Stomach (tissue), 9 donors: ENCODE results near the gene GLDC. TPM values are rescaled to one million over a fixed set of nuclear protein-coding genes. Genes with fewer than 3 reads are reported as not detected.

Experiments
- DNase-seq, 2 donors: peaks; one replicate each; pipeline versions ENCODE4 v3.0.0 to v3.0.0-alpha.2; 2013 to 2019
- H3K27ac ChIP-seq, 5 donors: fragments of 200-600 bp in 4 of 5; sonication (generic) in 4 of 5; one replicate each; pipeline ENCODE4 v1.5.1; 2013 to 2019; ENCODE audit warnings: mild to moderate bottlenecking in 1 of 5, moderate library complexity in 1 of 5
- H3K27me3 ChIP-seq, 3 donors: fragments of 200-600 bp; sonication (generic); one replicate each; pipeline ENCODE4 v1.5.1; 2017 to 2019; ENCODE audit warnings: mixed run types in 1 of 3
- H3K36me3 ChIP-seq, 4 donors: fragments of 200-600 bp; sonication (generic); 1 replicate in 3 of 4; 2 replicates in 1 of 4; pipeline ENCODE4 v1.5.1; 2016 to 2019
- H3K4me1 ChIP-seq, 4 donors: fragments of 200-600 bp; sonication (generic); one replicate each; pipeline ENCODE4 v1.5.1; 2016 to 2019
- H3K4me3 ChIP-seq, 4 donors: fragments of 200-600 bp; sonication (generic) in 3 of 4; one replicate each; pipeline ENCODE4 v1.5.1; 2016 to 2019; ENCODE audit warnings: mild to moderate bottlenecking in 1 of 4
- H3K9me3 ChIP-seq, 4 donors: fragments of 200-600 bp; sonication (generic); one replicate each; pipeline ENCODE4 v1.5.1; 2016 to 2019
- CTCF ChIP-seq, 7 experiments: fragments of 450-650 bp in 4 of 7; fragments of 200-600 bp in 3 of 7; sonication (generic) in 3 of 7; IDR thresholded peaks; one replicate each; pipeline ENCODE4 v1.5.1; 2016 to 2019; ENCODE audit warnings: antibody characterized with exemption in 7 of 7, control low read depth in 2 of 7, mild to moderate bottlenecking in 1 of 7
- EP300 ChIP-seq: sonication (generic); formaldehyde crosslinking; IDR thresholded peaks from one replicate; pipeline ENCODE4 v1.6.1; 2017; ENCODE audit warnings: antibody characterized with exemption
- POLR2A ChIP-seq, 4 donors: fragments of 450-650 bp; IDR thresholded peaks; one replicate each; pipeline ENCODE4 v1.6.1; 2016; ENCODE audit warnings: antibody characterized with exemption in 4 of 4, control low read depth in 2 of 4, mild to moderate bottlenecking in 1 of 4, moderate library complexity in 1 of 4
- POLR2AphosphoS5 ChIP-seq, 3 donors: sonication (generic); formaldehyde crosslinking; IDR thresholded peaks; one replicate each; pipeline ENCODE4 v1.6.1; 2016; ENCODE audit warnings: antibody characterized with exemption in 3 of 3
- WGBS, 5 donors: extraction: QIAGEN DNeasy Blood & Tissue Kit in 3 of 5; methylation state at CpG; one replicate each; pipeline versions ENCODE4 v1.1.5 to v1.1.7; 2013 to 2018; 5-methylcytosine and 5-hydroxymethylcytosine counted together
- intact Hi-C: fragments of 100-400 bp; cut with DNase I; formaldehyde crosslinking; loops from one replicate; pipeline ENCODE4 v1.15.1; 2023; ENCODE audit warnings: low total_unique reads
- polyA plus RNA-seq, 3 donors: library from polyadenylated mRNA; stranded (reverse); fragments of 200-250 nt; gene quantifications; one replicate each; pipeline ENCODE4 v1.2.3, GENCODE V29; 2013
- total RNA-seq, 5 donors: library from RNA; depleted of rRNA; stranded (reverse); fragments of >200 nt; gene quantifications; one replicate each; pipeline versions ENCODE4 v1.1.0 to v1.2.3, GENCODE V29; 2014 to 2016
- donor health status: healthy with polysubstance abuse.
- donor health status: Bipolar disorder and iron deficiency.
- donor health status: healthy.

Gene GLDC
- total and polyA plus RNA-seq, 8 donors, result 0.31 to 3.7 (median 1.3) TPM; not detected in 4

- no peak overlapping the region for H3K4me3 ChIP-seq
- no peak for DNase-seq
- no peak for TF ChIP-seq EP300
- no peak for TF ChIP-seq POLR2AphosphoS5 (IDR thresholded peaks at IDR 0.05)
- no peak for TF ChIP-seq CTCF (IDR thresholded peaks at IDR 0.05)
- no peak for TF ChIP-seq POLR2A (IDR thresholded peaks at IDR 0.05)
- no peaks in the 10 kb centered on the region for H3K27me3 ChIP-seq
- intact Hi-C loops, result no loop called here
- no peak overlapping the region for H3K27ac ChIP-seq
- H3K4me1 ChIP-seq, result peaks cover 0 to 10% (median 2%) of the 10 kb centered on the region in 4 donors
- no peaks in the 10 kb centered on the region for H3K9me3 ChIP-seq
- H3K36me3 ChIP-seq, result no peaks in the 10 kb centered on the region
- 85 to 93% (median 91%) methylated on average over 4 of the region's 4 CpGs for WGBS, 5 donors
Observed at GRCh38 chr9:6675268-6675667, 29.7 kb upstream of the GLDC start.

- H3K4me3 ChIP-seq, result no peak overlapping the region
- 62 to 92% (median 86%) methylated on average over 1 of the region's 1 CpG for WGBS, 5 donors
- TF ChIP-seq POLR2A (IDR thresholded peaks at IDR 0.05), result no peak
- TF ChIP-seq POLR2AphosphoS5 (IDR thresholded peaks at IDR 0.05), result no peak
- TF ChIP-seq EP300, result no peak
- TF ChIP-seq CTCF (IDR thresholded peaks at IDR 0.05), result no peak
- no peak overlapping the region for H3K27ac ChIP-seq
- H3K9me3 ChIP-seq, result no peaks in the 10 kb centered on the region
- H3K4me1 ChIP-seq, result peaks cover 0 to 9% (median 2%) of the 10 kb centered on the region in 4 donors
- intact Hi-C loops, result no loop called here
- H3K27me3 ChIP-seq, result no peaks in the 10 kb centered on the region
- peak in 1 of 2 donors; percentile 33 for DNase-seq
- no peaks in the 10 kb centered on the region for H3K36me3 ChIP-seq
Observed at GRCh38 chr9:6673326-6674025, 27.9 kb upstream of the GLDC start.

- TF ChIP-seq CTCF (IDR thresholded peaks at IDR 0.05), result no peak
- no peaks in the 10 kb centered on the region for H3K27me3 ChIP-seq
Observed at GRCh38 chr9:6672118-6672517, 26.6 kb upstream of the GLDC start.

GRCh38 chr9:6671416-6671815, 25.9 kb upstream of the GLDC start:
- no peak for DNase-seq

More at GRCh38 chr9:6672118-6672517, 26.6 kb upstream of the GLDC start:
- Histone ChIP-seq H3K9me3 (no peaks in the 10 kb centered on the region), H3K27ac (no peak overlapping the region), H3K4me3 (no peak overlapping the region), H3K4me1 (peaks cover 0 to 9% (median 2%) of the 10 kb centered on the region in 4 donors), H3K36me3 (no peaks in the 10 kb centered on the region)
- peak in 1 of 2 donors; percentile 20 for DNase-seq
- intact Hi-C loops, result no loop called here
- WGBS, 5 donors, result 59 to 74% (median 64%) methylated on average over 3 of the region's 3 CpGs

GRCh38 chr9:6669881-6670280, 24.4 kb upstream of the GLDC start:
- TF ChIP-seq POLR2A (IDR thresholded peaks at IDR 0.05) (no peak), CTCF (IDR thresholded peaks at IDR 0.05) (no peak), EP300 (no peak), POLR2AphosphoS5 (IDR thresholded peaks at IDR 0.05) (no peak)
- intact Hi-C loops, result no loop called here
- Histone ChIP-seq H3K4me3 (no peak overlapping the region), H3K36me3 (no peaks in the 10 kb centered on the region), H3K27me3 (no peaks in the 10 kb centered on the region), H3K9me3 (no peaks in the 10 kb centered on the region), H3K4me1 (peaks cover 0 to 12% (median 2%) of the 10 kb centered on the region in 4 donors), H3K27ac (no peak overlapping the region)
- no peak for DNase-seq
- 87 to 98% (median 94%) methylated on average over 14 of the region's 14 CpGs for WGBS, 5 donors

More at GRCh38 chr9:6671416-6671815, 25.9 kb upstream of the GLDC start:
- no peaks in the 10 kb centered on the region for H3K9me3 ChIP-seq
- intact Hi-C loops, result no loop called here
- H3K36me3 ChIP-seq, result no peaks in the 10 kb centered on the region
- H3K27ac ChIP-seq, result no peak overlapping the region
- H3K4me1 ChIP-seq, result peaks cover 0 to 9% (median 2%) of the 10 kb centered on the region in 4 donors
- H3K27me3 ChIP-seq, result no peaks in the 10 kb centered on the region
- no peak overlapping the region for H3K4me3 ChIP-seq
- TF ChIP-seq POLR2A (IDR thresholded peaks at IDR 0.05), result no peak
- WGBS, 5 donors, result 83 to 91% (median 89%) methylated on average over 3 to 4 of the region's 4 CpGs
